NCI-H748 (cell line): ENCODE data around the gene ATXN7L3B.

ENCODE experiments used
- DNase-seq: peaks from one replicate; lab custom pipeline; 2025; ENCODE audit not compliant: unreplicated experiment; lab: John Stamatoyannopoulos, UW

The ATXN7L3B gene

DNA sequence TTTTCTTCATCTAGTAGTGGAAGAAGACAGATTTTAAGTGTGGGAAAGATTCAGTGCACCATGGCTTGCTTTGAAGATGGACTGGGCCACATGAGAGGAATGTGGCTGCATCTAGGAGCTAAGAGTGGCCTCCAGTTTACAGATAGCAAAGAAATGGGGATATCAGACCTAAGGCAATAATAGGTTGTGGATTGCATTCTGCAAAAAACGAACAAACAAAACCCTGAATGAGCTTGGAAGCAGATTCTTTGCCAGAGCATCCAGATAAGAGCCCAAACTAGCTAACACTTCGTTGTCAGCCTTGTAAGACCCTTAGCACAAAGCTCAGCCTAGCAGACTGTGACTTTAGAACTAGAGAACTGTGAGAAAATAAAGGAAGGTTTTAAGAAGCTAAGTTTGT lies 9.6 kb downstream of the ATXN7L3B start:
- no peak for DNase-seq

DNA sequence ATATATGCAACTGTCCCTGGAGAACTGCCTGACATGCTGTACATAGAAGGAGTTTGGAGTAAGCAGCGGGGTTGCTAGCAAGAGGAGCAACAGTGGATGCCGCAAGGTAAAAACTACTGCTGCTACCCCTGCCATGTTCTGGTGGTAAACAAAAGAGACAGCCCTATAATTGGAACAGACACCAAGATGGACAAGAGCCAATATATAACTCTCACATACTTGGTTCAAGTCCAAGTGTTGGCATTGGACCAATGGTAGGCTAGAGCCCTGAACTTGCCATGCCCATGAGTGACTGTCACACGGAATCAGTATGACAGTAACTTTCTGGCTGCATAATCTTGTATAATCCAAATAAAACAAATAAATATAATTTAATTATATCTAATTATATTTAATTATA lies 13.7 kb downstream of the ATXN7L3B start:
- no peak for DNase-seq

DNA sequence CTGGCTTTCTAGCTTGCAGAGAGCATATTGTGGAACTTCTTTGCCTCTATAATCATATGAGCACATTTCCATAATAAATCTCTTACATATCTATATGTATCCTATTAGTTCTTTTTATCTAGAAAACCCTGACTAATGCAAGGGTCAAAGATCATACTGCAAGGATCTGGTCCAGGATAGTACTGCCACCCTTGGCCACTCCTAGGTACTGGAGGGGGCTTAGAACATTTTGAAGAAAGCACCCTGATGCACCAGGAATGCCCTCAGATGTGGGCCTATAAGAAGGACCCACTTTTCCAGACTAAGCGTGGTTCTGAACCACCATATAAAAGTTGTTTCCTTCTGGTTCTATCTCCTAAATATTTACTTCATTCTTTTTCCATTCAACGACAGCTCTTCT lies 14.6 kb downstream of the ATXN7L3B start:
- no peak for DNase-seq

DNA sequence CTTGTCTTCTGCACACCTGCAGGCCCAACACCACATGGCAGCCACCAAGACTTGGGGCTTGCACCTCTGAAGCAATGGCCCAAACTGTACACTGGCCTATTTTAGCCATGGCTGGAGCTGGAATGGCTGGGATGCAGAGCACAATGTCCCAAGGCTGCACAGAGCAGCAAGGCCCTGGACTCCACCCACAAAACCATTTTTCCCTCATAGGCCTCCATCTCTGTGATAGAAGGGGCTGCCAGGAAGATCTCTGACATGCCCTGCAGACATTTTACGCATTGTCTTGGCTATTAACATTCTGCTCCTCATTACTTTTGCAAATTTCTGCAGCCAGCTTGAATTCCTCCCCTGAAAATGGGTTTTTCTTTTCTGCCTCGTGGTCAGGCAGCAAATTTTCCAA lies 22.1 kb downstream of the ATXN7L3B start:
- no peak for DNase-seq

DNA sequence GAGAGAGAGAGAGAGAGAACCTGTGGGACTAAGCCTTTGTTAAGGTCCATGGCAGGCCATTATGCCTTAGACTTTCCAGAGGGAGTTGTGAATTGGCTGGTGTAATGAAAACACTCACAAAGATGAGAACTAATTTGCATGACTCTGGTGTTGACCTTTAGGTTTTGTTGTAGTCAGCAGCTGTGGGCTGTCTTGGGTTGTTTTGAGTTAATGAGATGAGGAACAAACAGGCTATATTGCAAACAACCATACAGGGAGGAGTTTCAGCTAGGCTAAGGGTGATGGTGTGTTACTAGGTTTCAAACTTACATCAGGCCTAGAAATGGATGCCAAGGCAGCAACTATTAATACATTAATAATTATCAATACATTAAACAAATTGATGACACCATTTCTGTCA lies 26.3 kb downstream of the ATXN7L3B start:
- DNase-seq: no peak

DNA sequence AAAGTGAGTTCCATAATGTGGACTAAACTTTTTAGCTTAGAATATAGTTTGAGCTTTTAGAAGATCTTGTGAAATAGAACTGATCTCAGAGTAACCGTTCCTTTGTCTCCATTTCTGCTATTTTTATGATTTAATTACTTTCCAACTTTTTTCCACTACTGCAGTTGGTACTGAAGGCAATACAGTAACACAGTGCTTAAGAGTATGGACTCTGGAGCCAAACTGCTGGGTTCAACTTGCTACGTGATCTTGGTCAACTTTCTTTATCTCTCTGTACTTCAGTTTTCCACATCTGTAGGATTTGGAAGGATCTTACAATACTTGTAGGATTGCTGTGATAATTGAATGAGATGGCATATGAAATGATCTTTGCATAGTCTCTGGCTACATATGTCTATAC lies 40.9 kb downstream of the ATXN7L3B start:
- DNase-seq: no peak

DNA sequence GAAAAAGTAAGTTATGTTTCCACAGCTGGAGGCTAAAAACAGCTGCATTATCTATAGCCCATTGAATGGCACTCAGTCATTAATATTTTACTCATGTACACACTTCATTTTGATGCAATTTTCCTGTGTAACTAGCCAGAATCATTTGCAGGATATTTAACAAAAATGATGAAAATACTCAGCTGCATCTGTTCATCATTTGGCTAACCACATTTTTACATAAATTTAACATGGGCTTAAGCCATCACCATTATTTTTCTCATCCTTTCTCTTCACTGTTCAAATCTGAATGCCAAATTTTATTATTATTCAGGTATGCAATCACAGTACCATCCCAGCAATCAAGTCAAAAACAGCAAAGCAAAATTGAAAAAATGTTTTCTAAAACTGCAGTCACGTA lies 41.8 kb downstream of the ATXN7L3B start:
- no peak for DNase-seq

DNA sequence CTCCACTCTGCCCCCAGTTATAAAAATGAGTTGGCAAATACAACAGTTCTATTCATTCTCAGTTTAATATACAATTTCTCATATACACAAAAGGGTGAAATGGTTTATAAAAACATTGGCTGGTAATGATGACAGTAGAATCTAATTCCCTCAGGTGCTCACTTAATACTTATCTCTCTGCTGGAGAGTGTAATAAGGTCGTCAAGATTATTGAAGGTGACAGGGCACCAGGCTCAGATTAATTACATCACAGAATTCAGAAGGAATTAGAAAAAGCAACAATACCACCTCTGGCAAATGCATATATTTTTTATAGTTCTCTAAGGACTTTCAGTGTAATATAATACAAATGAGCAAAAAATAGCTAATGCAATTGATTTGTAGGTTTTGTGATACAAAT lies 42.3 kb downstream of the ATXN7L3B start:
- no peak for DNase-seq

DNA sequence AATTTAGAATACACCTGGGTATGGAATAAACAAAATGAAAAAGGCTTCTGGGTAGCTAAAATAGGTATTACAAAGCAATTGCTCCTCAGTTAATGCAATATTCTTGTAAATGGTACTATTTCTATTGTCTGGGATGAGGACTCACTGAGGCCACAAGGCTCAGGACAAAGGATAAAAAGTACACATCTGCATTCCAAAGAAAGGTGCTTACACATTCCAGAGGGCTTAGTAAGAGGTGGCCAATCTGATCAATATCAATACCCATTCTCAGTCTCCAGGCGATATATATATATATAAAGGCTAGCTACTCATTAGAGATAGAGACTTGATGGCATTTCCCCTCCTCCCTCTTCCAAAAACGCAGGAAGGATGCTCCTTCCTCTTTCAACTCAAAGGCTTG lies 43.8 kb downstream of the ATXN7L3B start:
- DNase-seq: no peak

DNA sequence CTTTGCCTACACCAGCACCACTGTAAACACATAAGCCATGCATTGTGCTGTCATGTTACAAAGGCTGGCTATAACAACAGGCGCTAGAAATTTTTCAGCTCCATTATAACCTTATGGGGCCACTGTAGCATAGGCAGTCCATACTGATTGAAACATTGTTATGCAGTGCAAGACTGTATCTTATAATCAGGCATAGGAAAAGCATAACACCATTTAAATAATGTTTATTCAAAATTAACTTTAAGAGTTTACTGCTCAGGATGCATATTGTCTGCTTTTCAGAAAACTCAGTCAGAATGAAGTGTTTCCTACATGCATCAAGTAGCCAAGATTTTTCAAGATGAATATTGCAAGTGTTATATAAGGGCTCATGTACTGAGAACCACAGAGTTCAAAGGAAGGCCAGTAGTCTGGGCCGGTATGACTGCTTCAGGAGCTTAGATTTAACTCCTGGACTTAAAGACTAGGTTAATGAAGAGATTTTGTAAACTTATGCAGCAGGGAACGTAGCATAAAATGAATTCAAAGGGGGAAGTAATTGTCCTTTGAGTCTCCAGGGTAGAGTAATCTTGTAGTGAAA lies 46.9 kb downstream of the ATXN7L3B start:
- DNase-seq: no peak

DNA sequence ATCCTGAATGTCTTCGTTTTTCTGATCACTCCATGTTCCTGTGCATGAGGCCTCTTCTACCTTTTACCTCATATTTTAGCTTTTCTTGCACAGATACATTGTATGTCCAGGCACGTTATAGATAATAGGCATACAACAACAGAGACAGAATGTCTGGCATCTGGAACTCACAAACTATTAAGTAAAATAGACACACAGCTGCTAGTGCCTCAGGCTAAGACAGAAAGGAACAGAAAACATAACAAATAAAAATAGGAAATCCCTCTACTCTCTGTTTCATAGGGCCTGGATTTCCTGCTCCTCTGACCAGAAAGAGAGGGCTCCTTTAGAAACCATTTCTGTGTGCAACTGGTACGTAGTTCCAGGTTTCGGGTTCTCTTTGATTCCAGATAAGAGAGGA lies 48.6 kb downstream of the ATXN7L3B start:
- no peak for DNase-seq
